Measurements from ENCODE around the gene DROSHA. TPM values are rescaled to one million over a fixed set of nuclear protein-coding genes. Genes with fewer than 3 reads are reported as not detected.

DROSHA gene
- total RNA-seq, 1 donor from 2014 or later: 93.1 TPM

- H3K9me3 Mint-ChIP-seq: peaks cover 25% of the 10 kb centered on the region
- TF ChIP-seq CTCF (IDR thresholded peaks at IDR 0.05; ENCODE audit: unreplicated experiment): no peak
- H3K4me1 Mint-ChIP-seq: peaks cover 18% of the 10 kb centered on the region
Measured at GRCh38 chr5:31359839-31360238, 172.1 kb downstream of the DROSHA start.

GRCh38 chr5:31357038-31357437 is 174.9 kb downstream of the DROSHA start:
- Mint-ChIP-seq H3K9me3 (peaks cover 20% of the 10 kb centered on the region), H3K27me3 (ENCODE audit: low read depth) (peaks cover 2% of the 10 kb centered on the region), H3K36me3 (no peaks in the 10 kb centered on the region), H3K27ac (no peak overlapping the region), H3K4me3 (no peak overlapping the region), H3K4me1 (peaks cover 17% of the 10 kb centered on the region)
- no peak for DNase-seq (ENCODE audit: low spot score in 2 of 2, unreplicated experiment in 2 of 2)
- no peak for TF ChIP-seq CTCF (IDR thresholded peaks at IDR 0.05; ENCODE audit: unreplicated experiment)

More at GRCh38 chr5:31359839-31360238, 172.1 kb downstream of the DROSHA start:
- no peak overlapping the region for H3K4me3 Mint-ChIP-seq
- no peaks in the 10 kb centered on the region for H3K27me3 Mint-ChIP-seq (ENCODE audit: low read depth)
- no peaks in the 10 kb centered on the region for H3K36me3 Mint-ChIP-seq
- H3K27ac Mint-ChIP-seq: no peak overlapping the region
- no peak for DNase-seq (ENCODE audit: low spot score in 2 of 2, unreplicated experiment in 2 of 2)

- Mint-ChIP-seq H3K9me3 (peaks cover 21% of the 10 kb centered on the region), H3K36me3 (no peaks in the 10 kb centered on the region), H3K27me3 (ENCODE audit: low read depth) (peaks cover 2% of the 10 kb centered on the region), H3K4me1 (peaks cover 9% of the 10 kb centered on the region), H3K27ac (no peak overlapping the region), H3K4me3 (no peak overlapping the region)
- no peak for DNase-seq (ENCODE audit: low spot score in 2 of 2, unreplicated experiment in 2 of 2)
- TF ChIP-seq CTCF (IDR thresholded peaks at IDR 0.05; ENCODE audit: unreplicated experiment): no peak
Measured at GRCh38 chr5:31355337-31355736, 176.6 kb downstream of the DROSHA start.

Other genes with a start within 250 kb of the DROSHA start
- gene C5orf22, start 208 bp upstream of the DROSHA start, total RNA-seq: 21.1 to 22.9 TPM (median 22.7 TPM) in 3 replicates
- 21.5 to 23.1 TPM (median 22.1 TPM) in 3 replicates for gene PDZD2, start 107.0 kb upstream of the DROSHA start, total RNA-seq